NK-92 (cell line): ENCODE results near the gene RAB11A.

Experiments
- DNase-seq: peaks from one replicate; lab custom pipeline; 2025; ENCODE audit not compliant: unreplicated experiment; lab: John Stamatoyannopoulos, UW

Gene RAB11A

GRCh38 chr15:65914981-65915925 lies 46.0 kb downstream of the RAB11A start:
- no peak for DNase-seq

GRCh38 chr15:65916041-65916663 lies 46.9 kb downstream of the RAB11A start:
- DNase-seq: no peak

- no peak for DNase-seq
Measured at GRCh38 chr15:65916664-65917406, 47.5 kb downstream of the RAB11A start.

GRCh38 chr15:65917407-65917756 lies 48.1 kb downstream of the RAB11A start:
- DNase-seq: no peak

- no peak for DNase-seq
Measured at GRCh38 chr15:65917936-65918335, 48.6 kb downstream of the RAB11A start.

- DNase-seq: no peak
Measured at GRCh38 chr15:65918357-65918920, 49.1 kb downstream of the RAB11A start.

GRCh38 chr15:65918945-65919344 lies 49.7 kb downstream of the RAB11A start:
- DNase-seq: no peak

GRCh38 chr15:65919353-65919752 lies 50.1 kb downstream of the RAB11A start:
- no peak for DNase-seq

- no peak for DNase-seq
Measured at GRCh38 chr15:65920121-65920520, 50.8 kb downstream of the RAB11A start.

- DNase-seq: no peak
Measured at GRCh38 chr15:65920825-65921309, 51.6 kb downstream of the RAB11A start.

- no peak for DNase-seq
Measured at GRCh38 chr15:65921780-65922179, 52.5 kb downstream of the RAB11A start.

- DNase-seq: no peak
Measured at GRCh38 chr15:65922621-65923020, 53.3 kb downstream of the RAB11A start.

GRCh38 chr15:65923264-65923663 lies 54.0 kb downstream of the RAB11A start:
- no peak for DNase-seq

GRCh38 chr15:65924004-65924403 lies 54.7 kb downstream of the RAB11A start:
- no peak for DNase-seq

GRCh38 chr15:65925338-65925737 lies 56.0 kb downstream of the RAB11A start:
- no peak for DNase-seq

- no peak for DNase-seq
Measured at GRCh38 chr15:65926459-65926858, 57.2 kb downstream of the RAB11A start.

GRCh38 chr15:65926899-65927298 lies 57.6 kb downstream of the RAB11A start:
- DNase-seq: no peak

- no peak for DNase-seq
Measured at GRCh38 chr15:65927545-65927944, 58.3 kb downstream of the RAB11A start.

- no peak for DNase-seq
Measured at GRCh38 chr15:65929573-65929972, 60.3 kb downstream of the RAB11A start.

- DNase-seq: no peak
Measured at GRCh38 chr15:65930134-65930533, 60.8 kb downstream of the RAB11A start.

GRCh38 chr15:65931221-65931620 lies 61.9 kb downstream of the RAB11A start:
- no peak for DNase-seq
